ENCODE results near the gene GJD4.

DNA sequence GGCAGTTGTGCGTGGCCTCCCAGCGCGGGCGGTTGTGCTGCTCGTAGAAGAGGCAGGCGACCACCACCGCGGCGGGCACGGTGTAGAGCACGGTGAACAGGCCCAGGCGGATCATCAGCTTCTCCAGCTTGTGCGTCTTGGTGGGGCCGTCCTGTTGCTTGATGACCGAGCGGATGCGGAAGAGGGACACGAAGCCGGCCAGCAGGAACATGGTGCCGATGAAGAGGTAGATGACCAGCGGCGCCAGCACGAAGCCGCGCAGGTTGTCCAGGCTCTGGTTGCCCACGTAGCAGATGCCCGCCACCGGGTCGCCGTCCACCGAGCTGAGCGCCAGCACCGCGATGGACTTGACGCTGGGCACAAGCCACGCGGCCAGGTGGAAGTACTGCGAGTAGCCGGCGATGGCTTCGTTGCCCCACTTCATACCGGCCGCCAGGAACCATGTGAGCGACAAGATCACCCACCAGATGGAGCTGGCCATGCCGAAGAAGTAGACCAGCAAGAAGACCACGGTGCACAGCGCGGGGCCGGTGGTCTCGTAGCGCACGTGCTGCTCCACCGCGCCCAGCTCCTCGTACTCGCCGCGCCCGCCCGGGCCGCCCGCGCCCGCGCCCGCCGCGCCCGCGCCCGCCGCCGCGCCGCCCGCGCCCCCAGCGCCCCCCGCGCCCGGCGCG, 34.7 kb downstream of the GJD4 start:
- TF ChIP-seq POLR2A (IDR thresholded peaks at IDR 0.05), result no peak
- TF ChIP-seq, protein P1, sequence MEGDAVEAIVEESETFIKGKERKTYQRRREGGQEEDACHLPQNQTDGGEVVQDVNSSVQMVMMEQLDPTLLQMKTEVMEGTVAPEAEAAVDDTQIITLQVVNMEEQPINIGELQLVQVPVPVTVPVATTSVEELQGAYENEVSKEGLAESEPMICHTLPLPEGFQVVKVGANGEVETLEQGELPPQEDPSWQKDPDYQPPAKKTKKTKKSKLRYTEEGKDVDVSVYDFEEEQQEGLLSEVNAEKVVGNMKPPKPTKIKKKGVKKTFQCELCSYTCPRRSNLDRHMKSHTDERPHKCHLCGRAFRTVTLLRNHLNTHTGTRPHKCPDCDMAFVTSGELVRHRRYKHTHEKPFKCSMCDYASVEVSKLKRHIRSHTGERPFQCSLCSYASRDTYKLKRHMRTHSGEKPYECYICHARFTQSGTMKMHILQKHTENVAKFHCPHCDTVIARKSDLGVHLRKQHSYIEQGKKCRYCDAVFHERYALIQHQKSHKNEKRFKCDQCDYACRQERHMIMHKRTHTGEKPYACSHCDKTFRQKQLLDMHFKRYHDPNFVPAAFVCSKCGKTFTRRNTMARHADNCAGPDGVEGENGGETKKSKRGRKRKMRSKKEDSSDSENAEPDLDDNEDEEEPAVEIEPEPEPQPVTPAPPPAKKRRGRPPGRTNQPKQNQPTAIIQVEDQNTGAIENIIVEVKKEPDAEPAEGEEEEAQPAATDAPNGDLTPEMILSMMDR (IDR thresholded peaks at IDR 0.05), result no peak

Data from esophagus squamous epithelium (tissue), 4 donors.